GM19452 (cell line): ENCODE results near the gene NTSR1.

Source experiments
- ATAC-seq: cut with Tn5 transposase; IDR thresholded peaks from one replicate; pipeline ENCODE4 v1.9.1; 2021; ENCODE audit not compliant: unreplicated experiment

Gene NTSR1

DNA sequence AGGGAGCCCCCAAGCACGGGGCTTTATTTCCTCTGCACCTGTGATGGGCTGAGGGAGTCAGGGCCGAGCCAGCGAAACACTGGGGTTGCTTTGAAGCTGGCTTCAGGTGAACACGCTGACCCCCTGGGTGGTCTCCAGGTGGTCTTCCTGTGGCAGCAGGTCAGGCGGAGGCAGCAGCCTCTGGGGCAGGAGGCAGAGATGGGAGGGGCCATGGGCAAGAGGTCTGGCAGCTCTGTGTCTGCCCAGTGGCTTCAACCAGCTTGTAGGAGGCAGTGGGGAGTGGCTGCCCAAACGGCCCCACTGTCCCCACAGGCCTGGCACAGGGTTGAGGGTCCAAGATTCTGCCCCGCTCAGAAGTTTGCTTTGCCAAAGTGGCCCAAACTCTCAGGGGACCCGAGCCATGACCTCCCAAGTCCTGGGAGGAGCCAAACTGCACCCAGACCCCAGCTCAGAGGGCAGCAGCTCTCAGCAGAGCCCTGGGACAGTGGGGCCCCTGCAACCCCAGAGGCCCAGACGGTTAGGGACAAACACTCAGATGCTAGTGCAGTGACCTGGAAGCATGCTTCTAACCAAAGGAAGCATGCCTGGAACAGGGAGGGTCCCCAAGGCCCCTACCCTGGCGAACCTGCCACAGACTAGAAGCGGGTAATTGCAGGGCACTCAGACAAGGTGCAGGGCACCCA, 15.3 kb downstream of the NTSR1 start:
- no peak for ATAC-seq

DNA sequence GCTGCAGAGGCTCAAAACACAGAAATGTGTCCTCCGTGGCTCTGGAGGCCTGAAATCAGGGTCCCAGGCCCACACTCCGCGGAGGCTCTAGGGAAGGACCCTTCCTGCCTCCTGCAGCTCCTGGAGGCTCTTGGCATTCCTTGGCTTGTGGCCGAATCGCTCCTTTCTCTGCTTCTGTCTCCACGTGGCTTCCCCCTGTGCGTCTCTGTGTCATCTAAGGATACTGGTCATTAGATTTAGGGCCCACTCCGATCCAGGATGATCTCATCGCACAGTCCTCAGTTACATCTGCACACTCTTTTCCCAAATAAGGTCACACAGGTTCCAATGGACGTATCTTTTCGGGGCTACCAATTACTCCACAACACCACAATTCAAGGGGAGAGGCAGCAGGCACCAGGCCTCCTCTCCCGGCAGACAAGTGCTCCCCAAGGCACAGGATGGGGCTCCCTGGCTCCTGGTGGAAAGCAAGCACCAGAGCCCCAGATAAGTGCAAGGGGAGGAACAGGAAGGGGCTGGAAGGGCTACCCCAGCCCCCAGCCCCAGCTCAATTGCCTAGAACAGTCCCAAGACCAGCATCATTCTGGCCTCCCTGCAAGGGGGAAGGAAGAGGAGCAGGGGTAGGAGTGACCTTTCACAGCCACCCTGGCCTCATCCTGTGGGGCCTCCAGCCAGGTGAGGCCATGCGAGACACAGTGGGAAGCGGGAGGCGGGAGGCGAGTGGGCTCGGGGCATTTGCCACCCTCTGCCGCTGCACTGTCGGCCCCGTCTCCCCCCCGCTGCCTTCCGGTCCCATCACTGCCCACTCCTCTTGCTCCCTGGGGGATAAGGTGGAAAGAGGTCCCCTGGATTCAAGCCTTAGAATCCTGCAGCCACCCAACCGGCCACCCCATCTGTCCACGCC, 16.3 kb downstream of the NTSR1 start:
- no peak for ATAC-seq

DNA sequence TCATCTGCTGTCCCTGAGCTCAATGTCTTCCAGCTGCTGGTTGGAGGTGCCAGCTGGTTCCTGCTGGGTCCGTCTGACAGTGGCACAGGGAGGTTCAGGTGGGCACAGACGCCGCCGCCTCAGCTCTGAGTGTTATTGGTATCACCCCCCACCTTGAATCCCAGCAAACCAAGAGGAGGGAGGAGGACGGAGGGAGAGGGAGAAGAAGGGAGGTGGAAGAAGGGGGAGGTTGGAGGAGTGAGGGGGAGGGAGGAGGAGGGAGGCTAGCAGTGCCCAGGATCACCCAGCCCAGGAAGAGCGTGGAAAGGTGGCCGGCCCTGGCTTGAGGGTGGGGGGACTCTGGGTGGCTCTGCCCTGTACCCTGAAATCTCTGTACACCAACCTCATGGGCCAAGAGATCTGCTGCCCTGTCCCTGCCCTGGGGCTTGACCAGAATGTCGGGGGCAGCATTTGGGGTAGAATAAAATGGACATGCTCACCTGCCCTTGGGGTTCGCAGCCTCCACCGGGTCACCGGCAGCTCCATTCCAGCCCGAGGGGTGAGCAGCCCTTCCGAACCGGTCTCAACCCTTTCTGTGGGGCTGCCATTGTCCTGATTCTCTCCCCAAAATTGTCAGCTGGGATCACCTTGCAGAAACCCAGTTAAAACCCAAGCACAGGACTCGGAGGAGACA, 17.1 kb downstream of the NTSR1 start:
- no peak for ATAC-seq

DNA sequence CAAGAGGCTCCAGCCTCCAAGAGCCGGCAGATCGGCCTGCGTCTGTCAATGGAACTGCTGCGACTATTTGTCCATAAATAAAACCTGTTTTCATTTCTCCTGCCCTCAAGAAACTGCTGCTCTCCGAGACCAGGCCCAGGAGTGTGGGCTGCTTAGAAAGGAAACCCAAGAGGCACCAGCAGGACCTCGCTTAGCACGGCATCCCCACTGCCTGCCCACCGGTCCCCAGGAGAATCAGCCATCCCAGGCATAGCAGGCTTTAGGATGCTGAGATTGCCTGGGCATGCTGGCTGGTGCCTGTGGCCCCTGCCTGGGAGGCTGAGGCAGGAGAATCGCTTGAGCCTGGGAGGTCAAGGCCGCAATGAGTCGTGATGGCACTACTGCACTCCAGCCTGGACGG, 17.6 kb downstream of the NTSR1 start:
- no peak for ATAC-seq

DNA sequence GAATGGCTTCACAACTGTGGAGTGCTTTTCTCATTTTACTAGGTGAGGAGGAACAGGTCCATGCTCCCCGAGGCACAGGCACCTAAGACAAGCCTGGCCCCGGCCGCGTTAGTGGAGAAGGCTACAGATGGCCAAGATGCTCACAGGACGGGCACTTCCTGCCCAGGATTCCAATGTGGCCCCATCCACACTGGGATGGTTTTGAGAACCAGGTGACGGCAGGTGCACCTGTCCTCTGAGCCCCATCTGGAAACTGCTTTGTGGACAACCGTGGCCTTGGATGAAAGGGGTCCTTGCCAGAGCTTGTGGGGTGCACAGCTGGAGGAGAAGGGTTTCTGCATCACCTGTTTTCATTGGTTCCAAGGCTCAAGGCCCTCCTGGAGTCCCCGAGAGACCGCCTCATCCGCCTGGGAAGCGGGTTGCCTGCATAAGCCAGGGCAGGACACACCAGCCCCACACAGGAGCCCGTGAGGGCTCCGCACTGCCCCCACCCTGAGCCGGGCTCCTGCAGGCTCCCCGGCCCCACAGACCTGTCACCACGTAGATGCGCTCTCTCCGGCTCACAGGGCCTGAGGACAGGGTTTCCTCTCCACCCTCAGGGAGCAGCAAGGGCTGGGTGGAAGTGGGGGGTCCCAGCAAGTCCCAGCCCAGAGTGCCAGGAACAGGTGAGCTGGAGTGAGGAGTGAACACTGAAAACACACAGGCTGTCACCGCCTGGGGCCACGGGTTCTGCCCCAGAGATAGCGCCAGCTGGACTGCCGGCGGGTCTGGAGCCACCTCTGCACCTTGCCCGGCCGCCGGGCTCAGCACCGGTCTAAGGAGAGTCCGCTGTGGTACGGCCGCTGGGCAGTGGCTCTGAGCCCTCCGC, 18.3 kb downstream of the NTSR1 start:
- ATAC-seq, result no peak

DNA sequence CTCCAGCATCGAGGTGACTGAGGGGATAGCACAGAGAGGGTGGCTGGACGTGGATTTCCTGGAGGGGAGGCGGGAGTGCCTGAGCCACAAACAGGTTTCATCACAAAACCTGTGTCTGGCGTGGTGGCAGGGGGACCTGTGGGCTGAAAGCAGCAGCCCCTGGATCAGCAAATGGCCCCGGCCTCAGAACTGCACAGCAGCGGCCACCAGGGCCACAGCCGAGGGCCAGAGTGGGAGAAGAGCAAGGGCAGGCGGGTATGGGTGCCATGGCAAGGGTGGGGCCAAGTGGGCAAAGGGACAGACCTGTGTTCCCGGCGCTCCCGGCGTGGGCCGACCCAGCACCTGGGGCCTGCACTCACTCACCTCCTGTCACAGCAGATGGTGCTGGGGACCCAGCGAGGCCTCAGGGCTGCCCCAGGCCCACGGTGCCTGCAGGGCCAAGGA, 19.0 kb downstream of the NTSR1 start:
- no peak for ATAC-seq

DNA sequence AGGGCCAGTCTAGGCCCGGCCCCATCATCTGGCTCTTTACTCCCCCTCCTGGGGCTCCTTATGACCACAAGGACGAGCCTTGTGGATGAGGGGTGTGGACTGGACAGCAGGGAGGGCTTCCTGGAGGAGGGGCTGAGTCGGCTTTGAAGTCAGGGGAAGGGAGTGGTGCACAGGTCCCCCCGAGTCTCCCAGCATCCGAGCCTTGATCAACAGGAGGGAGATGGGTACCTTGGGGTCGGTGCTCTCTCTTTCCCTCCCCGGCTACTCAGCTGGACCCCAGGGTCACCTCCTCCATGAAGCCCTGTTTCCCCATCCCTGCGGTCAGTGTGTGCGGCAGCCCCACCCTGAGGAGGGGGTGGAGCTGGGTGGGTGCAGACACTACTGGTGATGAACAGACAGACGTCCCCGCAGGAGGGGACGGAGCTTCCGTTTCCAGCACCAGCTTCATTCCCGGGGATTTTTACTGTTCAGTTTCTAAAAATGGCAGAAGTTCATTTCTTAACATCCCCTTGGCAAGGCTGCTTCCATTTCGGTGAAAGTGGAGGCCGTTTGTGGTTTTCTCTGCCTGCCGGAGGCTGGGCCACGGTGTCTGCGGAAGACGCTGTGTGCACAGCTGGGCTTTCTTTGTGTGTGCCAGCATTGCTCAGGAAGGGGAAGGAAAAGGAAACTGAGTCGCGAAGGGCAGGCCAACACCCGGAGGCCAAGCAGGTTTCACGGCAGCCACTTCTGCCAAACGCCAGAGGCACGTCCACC, 19.6 kb downstream of the NTSR1 start:
- ATAC-seq, result no peak

DNA sequence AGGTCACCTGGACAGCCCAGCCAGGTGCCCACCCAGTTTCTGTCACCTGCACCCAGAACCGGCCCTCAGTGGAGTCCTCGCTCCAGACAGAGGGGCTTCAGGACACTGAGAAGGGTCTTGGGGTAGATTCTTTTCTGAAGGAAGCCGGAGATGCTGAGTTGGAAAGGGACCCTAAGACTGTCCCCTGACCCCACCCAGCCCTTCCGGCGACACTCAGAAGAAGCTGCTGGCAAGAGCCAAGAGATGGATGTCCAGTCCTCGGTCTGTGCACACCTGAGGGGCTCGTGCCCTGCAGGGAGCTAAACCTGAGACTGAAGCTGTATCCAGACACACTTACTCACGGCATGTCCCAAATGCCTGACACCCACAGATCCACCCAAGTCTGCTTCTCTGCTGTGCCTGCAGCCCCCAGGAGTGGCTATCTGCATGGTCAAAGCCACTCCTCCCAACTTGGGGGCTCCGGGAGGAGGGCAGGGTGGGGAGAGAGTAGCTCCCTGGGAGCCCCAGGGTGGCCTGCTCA, 20.2 kb downstream of the NTSR1 start:
- ATAC-seq, result no peak

DNA sequence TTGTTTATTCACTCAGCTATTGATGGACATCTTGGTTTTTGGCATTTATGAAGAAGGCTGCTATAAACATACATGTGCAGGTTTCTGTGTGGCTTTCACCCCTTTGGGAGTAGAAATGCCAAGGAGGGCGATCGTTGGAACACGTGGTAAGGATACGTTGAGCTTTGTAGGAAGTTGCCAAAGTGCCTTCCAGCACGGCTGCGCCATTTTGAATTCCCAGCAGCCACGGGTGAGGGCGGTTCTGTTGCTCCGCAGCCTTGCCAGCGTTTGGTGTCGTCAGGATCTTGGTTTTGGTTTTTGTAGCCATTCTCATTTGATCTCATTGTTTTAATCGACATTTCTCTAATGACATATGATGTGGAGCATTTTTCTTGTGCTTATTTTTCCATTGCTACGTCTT, 21.8 kb downstream of the NTSR1 start:
- ATAC-seq, result no peak

DNA sequence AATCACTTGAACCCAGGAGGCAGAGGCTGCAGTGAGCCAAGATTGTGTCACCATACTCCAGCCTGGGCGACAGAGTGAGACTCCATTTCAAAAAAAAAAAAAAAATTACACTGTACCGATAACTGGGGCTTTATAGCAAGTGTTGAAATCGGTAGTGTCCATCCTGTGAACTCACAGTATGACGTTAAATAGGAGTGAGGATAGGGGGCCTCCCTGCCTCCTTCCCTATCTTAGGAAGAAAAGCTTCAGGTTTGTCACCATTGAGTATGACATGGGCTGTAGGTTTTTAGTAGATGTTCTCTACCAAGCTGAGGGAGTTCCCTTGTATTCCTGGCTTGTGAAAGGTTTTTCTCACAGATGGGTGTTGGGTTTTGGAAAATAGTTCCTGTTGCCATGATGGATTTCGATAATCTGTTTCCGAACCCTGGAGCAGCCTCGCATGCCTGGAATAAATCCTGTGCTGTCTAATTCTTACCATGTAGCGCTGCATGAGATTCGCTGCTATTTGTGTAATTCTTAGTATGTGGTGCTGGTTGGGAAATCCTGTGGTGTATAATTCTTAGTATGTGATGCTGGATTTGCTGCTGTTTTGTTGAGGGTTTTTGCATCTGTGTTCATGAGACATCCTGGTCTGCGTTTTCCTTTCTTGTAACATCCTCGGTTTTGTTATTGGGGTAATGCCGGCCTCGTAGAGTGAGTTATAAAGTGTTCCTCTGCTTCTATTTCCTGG, 23.6 kb downstream of the NTSR1 start:
- no peak for ATAC-seq

DNA sequence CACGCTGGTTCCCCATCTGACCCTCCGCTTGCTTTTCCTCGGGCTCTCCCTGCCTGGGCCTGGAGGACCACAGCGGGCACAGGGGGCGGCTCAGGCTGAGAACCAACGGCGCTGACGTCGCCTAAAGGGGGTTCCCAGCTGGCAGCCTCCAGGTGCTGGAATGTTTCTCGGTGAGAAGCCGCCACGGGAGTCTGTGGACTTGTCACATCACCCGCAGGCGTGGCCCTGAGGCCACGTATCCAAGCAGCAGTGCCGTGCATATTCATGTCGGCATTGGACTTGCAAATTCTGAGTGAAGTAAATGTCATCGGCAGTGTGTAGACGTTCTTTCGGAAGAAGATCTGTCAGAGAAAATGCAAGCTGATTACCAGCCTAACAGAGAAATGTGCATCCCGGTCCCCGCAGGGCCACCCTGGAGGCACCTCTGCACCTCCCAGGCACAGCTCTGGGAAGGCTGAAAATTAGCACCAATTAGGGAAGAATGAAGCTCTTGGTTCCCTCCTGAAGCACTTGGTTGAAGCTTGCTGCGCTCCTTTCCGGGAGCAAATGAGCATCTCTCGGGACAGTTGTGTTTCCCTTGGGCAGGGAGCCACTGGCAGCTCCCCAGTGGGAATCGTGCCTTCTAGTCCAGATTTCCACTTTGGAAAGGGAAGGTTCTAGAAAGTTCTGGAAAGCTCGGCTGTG, 24.3 kb downstream of the NTSR1 start:
- no peak for ATAC-seq

DNA sequence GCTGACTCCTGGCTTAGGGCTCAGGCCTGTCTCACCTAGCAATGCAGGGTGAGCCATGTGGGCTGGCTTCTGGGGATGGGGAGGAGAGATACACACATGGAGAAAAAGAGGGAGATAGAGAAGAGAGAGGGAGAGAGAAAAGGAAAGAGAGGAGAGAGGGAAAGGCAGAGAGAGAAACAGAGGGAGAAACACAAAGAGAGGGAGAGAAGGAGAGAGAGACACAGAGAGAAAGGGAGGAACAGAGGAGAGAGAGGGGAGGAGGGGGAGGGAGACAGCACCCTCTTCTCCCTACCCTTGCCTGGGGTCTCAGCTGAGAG, 24.8 kb downstream of the NTSR1 start:
- ATAC-seq, result no peak

DNA sequence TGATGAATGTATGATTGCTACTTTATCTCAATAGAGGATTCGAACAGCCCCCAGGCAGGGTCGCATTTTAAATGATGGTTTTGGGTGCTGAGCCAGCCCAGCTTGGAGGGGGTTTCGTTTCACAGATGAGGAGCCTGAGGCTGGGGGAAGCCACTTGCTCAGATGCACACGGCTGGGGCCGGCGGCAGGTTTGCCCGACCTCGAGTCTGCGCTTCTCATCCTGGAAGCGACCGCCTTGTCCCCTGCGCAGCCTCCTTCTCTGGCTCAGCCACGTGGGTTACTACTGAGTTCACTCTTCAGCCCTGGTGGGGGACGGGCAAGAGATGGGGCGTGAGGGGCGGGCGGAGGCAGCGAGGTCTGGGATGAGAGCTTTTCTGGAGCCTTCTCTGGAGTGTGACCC, 25.3 kb downstream of the NTSR1 start:
- no peak for ATAC-seq

DNA sequence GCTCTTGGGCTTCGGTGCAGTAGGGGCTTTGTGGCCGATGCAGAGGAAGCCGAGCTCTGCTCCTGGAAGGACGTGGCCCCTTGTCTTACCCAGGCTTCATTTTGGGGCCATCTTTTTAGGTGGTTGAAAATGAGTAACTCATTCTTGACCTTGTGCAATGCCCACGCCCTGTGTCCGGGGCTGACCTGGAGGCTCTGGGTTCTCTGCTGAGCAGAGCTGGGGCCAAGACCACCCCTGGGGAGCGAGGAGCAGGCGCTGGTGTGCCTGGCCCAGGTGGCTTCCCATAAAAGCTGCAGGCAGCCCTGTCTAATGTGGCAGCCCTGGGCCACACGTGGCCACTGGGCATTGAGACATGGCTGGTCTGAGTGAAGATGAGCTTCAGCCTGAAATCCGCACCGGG, 25.7 kb downstream of the NTSR1 start:
- no peak for ATAC-seq

DNA sequence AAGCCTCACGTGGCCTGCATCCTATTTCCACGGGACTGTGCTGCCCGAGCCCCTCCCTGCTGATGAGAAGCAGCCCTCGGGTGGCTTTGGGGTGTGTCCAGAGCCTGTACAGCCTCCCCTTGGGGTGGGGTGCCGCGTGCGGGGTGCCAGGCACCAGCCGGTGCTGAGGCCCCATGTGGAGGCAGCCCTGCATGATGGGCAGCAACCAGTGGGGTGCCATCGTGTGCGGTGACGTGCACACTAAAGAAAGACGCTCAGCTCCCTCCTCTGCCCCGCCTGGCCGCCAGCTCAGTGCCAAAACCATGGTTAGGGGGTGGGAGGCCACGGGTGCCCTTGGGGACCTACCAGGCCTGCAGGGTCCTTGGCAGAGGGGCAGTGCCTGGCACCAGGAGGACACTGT, 26.2 kb downstream of the NTSR1 start:
- ATAC-seq, result no peak

DNA sequence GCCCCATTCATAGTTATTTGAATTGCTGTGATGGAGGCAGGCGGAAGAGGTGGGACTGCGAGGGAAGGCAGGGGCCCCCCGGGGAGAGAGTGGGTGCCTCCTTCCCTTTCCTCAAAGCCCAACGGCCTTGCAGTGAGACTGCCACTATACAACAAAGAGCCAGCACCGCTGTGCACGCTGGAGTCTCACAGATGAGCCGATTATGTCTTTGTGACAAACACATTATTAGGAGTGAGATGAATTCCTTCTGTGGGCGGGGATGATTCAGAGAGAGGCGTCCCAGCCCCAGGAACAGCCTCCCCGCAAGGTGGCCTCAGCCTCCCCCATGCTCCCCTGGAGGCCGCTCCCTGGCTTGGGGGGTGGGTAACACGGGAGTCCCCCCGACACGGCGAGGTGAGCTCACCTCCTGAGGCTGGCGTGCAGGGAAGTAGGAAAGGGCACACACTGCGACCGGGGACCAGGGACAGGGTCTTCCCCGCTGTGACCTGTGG, 26.7 kb downstream of the NTSR1 start:
- no peak for ATAC-seq

DNA sequence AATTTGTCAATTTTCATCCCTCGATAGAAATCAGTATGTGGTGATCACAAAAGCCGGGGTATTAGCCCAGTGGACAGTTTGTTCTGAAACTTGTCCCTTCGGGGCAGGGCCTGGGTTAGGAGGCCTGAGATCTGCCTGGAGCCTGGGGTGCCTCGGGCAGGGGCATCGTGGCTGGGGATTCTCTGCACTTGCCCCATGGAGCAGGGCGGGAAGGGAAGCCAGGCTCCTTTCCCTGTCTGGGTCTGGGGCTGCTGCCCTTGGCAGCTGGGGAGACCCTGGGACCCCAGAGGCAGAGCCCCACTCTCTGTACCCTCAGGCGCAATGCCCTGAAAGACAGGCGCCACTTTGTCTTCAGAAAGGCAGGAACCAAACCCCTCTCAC, 27.4 kb downstream of the NTSR1 start:
- ATAC-seq, result no peak

DNA sequence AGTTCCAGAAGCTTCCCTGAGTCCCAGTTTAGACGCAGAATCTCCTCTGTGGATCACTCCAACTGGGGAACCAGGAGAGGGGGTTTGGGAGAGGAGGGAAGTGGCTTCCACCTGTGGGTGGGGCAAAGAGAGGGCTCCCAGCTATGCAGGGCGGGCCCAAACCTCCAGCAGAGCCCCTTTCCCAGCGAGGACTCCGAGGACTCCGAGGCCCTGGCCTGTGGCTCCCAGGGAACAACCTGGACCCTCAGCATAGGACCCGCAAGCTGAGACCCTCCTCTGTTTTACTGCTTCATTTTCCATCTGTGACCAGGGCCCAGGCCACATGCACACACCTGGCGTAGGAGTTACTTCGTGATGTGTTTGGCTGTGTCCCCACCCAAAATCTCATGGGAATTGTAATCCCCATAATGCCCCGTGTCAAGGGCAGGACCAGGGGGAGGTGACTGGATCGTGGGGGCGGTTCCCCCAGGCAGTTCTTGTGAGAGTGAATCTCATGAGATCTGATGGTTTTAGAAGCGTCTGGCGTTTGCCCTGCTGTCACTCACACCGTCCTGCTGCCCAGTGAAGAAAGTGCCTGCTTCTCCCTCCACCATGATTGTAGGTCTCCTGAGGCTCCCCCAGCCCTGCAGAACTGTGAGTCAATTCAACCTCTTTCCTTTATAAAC, 27.9 kb downstream of the NTSR1 start:
- no peak for ATAC-seq
